ENCODE data around the gene TGIF2.
"Not testable (repeated sequence)": the region's sequence is repeated elsewhere in the genome, so short reads cannot be mapped to it uniquely, and the experiment has no call there.

Gene TGIF2

DNA sequence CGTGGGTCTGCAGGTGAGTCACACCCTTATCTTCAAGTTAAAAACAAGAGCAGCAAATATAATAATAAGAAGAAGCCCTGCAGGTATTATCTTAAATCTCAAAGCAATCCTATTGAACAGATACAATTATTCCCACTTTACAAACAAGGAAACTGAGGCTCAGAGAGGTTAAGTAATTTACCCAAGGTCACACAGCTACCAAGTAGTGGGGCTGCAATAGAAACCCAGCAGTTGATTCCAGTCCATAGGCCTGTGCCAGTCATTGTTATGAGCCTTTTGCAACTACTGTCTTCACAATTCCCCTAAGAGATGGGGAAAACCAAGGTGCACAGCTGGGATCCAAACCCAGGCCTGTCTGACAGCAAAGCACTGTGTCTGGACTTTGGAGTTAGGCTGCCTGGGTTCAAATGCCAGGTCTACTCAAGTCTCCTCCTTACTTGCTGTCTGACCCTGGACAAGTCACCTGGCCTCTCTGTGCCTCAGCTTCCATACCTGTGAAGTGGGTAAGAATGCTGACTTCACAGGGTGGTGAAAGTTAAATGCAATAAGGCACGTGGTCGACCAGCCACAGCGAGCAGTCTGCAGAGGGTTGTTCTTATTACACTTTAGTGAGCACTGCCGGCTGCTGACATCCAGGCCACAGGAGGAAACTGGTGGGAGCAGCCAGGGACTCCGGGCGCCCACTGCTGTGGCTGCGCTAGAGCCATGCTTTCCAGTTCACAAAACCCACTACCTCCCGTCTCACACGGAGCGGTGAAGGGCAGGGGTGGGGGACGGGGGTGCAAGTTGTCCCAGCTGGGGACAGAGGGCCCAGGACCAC lies 26.0 kb upstream of the TGIF2 start:
- DNase-seq (ENCODE audit: low spot score) = no peak

DNA sequence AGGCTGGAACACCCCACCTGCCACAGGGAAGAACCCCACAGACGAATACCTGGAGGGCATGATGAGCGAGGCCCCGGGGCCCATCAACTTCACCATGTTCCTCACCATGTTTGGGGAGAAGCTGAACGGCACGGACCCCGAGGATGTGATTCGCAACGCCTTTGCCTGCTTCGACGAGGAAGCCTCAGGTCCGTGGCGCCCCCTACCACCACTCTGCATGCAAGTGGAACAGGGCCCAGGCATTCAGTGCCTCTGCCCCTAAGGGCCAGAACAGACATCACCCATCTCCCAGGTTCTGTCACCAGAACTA lies 25.4 kb upstream of the TGIF2 start:
- peak; percentile 58 for DNase-seq (ENCODE audit: low spot score)

DNA sequence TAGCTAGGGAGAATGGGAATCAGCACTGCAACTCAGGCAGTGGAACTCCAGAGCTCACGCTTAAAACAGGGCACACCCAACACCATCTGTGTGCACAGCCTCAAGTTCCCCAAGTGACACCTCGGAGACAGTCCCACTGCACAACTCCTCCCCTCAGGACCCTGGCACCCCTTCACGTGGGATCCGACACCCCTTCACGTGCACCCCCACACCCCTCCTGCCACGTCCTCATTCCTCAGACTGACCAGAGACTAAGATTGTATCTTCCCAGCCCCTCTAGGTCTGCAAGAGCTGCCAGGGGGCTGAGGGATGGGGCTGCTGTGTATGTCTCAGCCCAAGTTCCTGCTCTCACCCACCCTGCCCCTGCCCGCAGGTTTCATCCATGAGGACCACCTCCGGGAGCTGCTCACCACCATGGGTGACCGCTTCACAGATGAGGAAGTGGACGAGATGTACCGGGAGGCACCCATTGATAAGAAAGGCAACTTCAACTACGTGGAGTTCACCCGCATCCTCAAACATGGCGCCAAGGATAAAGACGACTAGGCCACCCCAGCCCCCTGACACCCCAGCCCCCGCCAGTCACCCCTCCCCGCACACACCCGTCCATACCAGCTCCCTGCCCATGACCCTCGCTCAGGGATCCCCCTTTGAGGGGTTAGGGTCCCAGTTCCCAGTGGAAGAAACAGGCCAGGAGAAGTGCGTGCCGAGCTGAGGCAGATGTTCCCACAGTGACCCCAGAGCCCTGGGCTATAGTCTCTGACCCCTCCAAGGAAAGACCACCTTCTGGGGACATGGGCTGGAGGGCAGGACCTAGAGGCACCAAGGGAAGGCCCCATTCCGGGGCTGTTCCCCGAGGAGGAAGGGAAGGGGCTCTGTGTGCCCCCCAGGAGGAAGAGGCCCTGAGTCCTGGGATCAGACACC lies 24.4 kb upstream of the TGIF2 start:
- DNase-seq (ENCODE audit: low spot score) = no peak

DNA sequence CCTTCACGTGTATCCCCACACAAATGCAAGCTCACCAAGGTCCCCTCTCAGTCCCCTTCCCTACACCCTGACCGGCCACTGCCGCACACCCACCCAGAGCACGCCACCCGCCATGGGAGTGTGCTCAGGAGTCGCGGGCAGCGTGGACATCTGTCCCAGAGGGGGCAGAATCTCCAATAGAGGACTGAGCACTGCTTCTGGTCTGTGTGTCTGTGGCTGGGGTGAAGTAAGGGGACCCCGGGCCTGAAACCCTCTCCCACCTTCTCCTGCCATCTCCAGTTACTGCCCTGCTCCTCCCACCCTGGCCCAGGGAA lies 23.8 kb upstream of the TGIF2 start:
- no peak for DNase-seq (ENCODE audit: low spot score)

DNA sequence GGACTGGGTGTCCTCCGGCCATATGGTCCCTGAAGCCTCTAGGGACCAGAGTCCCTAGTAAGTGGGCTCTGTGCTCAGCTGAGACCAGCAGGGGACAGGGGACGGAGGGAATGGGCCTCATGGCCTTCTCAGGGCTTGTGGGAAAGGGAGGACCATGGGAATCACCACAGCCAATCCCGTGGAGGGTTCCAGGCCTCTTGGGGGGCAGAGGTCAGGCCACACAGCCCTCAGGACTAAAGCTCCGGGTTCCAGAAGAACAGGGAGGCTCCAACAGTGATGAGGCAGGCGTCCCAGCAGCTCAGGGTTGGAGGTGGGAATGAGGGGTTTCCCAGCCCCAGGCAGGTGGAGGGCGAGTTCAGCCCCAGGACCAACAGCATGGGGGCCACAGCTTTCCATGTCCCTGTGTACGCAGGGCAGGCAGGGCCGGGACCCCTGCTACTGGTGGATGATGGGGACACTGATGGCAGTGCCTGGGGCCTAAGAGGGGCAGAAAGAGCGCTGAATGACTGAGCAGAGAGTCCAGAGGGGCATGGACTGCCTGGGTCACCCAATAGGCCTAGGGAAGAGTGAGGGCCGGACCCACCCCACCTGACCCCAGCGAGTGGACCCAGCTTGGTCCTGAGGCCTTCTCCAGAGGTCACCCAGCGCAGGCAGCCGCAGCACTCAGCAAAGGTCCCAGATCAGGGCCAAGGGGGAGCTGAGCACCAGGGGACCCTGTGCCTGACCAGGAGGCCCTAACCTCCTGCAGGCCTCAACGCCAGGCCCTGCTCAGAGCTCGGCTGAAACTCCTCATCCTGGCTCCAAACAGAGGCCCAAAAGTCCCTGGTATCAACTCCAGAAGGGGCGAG lies 23.2 kb upstream of the TGIF2 start:
- DNase-seq (ENCODE audit: low spot score) = no peak

DNA sequence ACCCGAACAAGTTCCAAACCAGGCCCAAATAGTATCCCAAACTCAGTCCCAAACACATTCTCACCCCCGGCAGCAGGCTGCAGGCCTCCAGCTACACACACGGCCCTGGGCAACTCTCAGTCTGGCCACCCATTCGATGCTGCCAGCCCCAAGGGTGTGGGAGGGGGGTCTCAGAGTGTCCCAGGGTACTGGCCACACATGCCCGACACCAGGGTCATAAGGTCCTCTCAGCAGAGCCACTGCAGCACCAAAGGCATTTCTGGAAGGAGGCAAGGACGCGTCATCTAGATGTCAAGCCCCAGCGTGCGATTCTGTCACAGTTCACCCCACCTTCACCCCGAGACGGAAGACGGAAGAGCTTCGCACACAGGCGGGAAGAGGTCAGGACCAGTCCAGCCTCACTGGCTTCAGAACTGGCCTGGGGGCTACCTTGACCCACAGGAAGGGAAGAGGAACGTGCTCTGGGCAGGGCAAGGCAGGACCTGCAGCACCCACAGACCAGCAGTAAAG lies 22.6 kb upstream of the TGIF2 start:
- no peak for DNase-seq (ENCODE audit: low spot score)

DNA sequence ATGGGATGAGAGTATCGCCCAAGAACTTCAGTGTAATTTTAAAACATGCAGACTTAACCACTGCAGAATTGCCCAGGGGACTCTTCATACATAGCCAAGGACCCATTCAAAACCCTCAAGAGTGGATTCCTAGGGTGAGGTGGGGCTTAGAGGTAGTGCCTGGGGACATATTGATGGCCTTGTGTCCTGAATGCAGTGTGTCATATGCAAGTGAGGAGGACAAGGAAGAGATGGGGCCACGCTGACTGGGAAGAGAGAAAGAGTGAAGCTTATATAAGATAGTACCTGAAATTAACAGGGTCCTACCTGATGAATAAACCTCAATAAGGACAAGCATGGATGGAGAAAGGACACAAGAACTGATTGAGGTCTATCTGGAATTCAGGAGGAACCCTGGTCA lies 18.1 kb upstream of the TGIF2 start:
- no peak for DNase-seq (ENCODE audit: low spot score)

DNA sequence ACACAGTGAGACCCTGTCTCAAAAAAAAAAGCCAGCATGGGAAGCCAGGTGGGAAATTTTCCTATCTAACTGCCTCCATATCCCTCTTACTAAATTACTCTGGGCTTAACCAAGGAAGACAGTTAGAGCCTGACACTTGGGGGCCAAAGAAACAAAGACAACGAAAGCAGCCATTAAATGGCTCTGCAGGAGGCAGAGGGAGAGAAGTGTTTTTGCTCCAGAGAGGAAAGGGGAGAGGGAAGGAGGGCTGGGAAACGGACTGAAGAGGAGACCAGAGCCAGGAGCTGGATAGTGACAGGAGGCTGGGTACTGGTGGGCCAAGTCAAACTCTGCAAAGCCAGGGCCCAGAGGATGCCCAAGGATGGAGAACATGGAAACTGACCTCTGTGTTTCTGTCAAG lies 10.7 kb upstream of the TGIF2 start:
- no peak for DNase-seq (ENCODE audit: low spot score)

DNA sequence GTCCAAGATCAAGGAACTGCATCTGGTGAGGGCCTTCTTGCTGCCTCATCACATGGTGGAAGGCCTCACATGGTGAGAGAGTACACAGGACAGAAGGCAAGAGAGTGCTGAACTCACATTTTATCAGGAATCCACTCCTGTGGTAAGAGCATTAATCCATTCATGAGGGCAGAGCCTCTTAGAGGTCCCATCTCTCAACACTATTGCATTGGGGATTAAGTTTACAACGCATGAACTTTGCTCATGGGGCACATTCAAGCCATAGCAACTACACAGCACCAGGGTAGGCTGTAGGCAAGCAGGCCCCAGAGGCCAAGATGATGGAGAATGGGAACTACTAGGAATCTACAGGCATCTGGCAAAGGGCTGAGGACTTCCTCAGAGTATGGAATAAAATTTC lies 10.0 kb upstream of the TGIF2 start:
- DNase-seq (ENCODE audit: low spot score) = no peak

DNA sequence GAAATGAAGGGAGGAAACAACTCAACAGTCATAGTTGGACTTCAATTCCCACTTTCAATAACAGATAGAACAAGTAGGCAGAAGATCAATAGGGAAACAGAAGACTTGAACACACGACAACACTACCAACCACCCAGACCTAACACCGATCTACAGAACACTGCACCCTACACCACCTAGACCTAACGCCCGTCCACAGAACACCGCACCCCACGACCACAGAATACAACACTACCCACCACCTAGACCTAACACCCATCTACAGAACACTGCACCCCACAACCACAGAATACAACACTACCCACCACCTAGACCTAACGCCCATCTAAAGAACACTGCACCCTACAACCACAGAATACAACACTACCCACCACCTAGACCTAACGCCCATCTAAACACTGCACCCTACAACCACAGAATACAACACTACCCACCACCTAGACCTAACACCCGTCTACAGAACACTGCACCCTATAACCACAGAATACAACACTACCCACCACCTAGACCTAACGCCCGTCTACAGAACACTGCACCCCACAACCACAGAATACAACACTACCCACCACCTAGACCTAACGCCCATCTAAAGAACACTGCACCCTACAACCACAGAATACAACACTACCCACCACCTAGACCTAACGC lies 9.2 kb upstream of the TGIF2 start:
- DNase-seq (ENCODE audit: low spot score) = not testable (repeated sequence)

DNA sequence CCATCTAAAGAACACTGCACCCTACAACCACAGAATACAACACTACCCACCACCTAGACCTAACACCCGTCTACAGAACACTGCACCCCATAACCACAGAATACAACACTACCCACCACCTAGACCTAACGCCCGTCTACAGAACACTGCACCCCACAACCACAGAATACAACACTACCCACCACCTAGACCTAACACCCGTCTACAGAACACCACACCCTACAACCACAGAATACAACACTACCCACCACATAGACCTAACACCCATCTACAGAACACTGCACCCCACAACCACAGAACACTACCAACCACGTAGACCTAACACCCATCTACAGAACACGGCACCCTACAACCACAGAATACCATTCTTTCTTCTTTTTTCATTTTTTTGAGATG lies 8.7 kb upstream of the TGIF2 start:
- DNase-seq (ENCODE audit: low spot score) = not testable (repeated sequence)

DNA sequence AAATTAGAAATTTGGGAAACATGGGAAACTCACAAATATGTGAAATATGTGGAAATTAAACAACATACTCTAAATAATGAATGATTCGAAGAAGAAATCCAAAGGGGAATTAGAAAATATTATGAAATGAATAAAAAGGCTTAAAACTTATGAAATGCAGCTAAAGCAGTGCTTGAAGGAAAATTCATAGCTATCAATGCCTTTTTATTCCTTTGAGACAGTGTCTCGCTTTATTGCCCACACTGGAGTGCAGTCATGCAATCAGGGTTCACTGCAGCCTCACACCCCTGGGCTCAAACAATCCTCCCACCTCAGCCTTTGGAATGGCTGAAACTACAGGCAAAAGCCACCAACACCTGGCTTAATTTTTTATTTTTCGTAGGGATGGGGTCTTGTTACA lies 7.9 kb upstream of the TGIF2 start:
- no peak for DNase-seq (ENCODE audit: low spot score)

DNA sequence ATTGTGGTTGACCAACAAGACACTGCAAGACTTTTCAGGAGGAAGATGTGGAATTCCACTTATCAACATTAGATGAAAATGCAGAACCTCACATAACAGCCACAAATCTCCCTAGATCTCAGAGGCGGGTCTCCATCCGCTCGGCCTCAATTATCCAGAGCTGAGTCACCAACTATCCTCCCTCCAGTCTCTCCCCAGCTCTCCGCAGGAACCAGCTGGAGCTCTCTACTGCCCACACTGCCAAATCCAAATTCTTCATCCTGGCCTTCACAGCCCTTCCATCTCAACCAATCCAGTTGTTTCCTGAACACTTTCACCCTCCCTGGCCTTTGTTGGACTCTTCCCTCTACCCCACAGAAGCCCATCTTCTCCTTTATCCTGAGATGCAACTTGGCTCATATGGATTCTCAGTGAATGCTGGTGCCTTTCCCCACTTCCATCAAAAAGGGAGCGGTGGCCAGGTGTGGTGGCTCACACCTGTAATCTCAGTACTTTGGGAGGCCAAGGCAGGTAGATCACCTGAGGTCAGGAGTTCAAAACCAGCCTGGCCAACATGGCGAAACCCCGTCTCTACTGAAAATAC lies 3.5 kb upstream of the TGIF2 start:
- DNase-seq (ENCODE audit: low spot score) = no peak

DNA sequence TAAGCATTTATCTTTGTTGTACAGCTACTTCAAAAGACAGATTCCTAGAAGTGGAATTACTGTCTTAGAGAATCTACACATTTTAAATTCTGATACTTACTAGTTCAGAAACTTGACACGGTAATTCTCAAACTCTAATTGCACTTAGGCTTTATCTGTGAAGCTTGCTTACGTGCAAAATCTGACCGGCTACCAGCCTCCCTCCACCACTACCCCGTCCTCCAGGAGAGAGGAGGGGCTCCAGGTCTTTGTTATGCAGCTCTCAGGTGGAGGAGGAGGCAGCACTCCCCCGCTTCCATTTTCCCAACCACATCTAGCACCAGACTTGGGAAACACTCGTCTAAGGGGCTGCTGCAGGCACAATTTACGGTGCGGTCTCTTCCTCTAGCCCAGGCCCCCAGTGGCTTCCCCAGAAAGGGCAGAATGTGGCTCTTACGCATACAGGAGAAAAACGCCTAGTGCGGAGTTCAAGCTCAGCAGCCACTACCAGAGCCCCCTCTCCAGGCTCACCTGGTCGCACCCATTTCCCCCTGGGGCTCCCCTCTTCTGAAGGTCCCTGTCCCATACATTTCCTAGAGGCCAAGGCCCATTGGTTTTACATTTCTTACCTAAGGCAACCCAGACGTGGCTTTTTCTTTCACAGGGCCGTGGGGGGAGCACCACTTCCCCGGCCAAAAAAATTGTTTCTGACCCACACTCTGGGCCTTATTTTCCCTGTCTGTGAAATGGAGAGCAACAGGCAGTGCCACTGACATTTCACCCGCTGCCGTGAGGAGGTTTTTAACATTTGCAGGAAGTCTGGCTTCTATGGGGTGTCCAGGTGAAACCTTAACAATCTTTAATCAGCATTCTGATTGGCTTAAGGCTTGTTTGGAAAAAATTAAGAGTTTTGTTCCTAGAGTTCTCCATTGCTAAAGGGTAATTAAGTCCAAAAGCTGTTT lies 1.6 kb upstream of the TGIF2 start:
- peak; percentile 81 for DNase-seq (ENCODE audit: low spot score)

DNA sequence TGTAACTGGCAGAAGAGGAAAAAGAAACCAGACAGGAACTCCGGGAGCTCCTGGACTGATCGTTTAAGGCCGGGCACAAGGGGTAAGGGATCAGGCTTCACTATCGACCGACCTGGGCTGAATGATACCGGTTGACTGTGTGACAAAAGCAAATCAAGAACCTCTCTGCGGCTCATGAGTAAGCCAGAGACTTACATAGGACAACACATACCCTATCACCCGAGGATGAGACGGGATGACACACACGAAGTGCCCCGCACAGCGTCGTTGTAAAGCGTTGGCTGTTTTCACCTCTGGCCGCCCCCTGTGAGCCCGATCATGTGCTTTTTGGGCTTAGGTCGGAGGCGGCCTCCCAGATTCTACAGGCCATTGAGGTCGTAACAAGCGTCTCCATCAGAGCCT lies 695 bp upstream of the TGIF2 start:
- no peak for DNase-seq (ENCODE audit: low spot score)

DNA sequence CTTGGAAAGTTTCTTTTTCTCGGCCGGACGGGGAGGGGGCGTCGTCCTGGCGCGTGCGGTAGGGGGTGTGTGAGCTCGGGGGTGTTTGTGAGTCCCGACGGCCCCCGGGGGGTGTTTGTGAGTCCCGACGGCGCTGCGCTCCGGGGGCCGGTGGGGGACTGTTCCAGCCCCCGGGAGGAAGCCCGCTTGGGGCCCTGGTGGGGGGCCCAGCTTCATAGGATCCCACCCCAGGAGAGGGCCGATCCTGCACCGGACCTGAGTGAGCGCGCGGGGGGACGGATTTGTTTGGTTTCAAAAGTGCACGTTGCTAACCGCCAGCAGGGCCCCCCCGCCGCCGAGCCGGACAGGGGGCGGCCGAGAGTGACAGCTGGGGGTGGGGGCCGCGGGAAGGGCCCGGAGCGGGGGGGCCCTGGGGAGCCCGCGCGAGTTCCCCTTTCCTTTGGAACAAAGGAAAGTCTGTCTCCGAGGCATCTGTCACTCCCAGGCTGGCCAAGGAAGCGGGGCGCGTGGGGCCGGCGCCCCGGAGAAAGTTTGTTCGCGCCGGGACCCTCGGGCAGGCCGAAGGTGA lies 485 bp downstream of the TGIF2 start:
- peak; percentile 44 for DNase-seq (ENCODE audit: low spot score)

DNA sequence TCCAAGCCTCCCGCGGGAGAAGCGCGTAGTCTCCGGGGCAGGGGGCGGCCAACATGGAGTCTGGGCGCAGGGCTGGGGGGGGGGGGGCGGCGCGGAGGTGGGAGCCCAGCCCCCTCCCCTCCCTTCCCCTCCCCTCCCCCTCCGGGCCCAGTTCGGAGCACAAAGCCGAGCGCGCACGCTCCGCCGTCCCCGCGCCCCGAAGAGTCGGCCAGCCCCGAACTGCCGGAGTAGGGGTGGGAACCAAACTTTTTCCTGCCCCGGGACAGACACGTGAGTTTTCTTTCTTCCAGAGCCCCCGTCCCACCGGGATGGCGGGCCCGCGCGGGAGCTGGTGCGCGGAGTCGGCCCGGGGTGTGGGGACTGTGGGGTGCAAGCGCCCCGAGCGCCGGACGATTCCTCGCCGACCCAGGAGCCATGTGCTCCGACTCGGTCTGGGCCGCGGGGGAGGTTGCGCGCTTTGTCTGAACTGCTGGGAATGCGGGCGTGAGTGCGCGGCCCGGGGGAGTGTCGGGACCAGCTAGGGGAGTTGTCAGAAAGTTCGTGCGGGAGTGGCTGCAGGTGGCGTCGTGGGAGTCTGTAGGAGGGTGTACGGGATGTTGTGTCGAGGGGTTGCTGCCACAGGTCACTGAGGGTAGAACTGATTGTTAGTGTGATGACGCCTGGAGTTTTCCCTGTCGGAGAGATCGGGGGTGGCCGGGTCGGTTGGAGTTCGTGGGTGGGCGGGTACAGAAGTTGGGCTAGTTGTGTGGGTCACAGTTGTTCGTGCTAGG lies 1.2 kb downstream of the TGIF2 start:
- DNase-seq (ENCODE audit: low spot score) = peak; percentile 78

DNA sequence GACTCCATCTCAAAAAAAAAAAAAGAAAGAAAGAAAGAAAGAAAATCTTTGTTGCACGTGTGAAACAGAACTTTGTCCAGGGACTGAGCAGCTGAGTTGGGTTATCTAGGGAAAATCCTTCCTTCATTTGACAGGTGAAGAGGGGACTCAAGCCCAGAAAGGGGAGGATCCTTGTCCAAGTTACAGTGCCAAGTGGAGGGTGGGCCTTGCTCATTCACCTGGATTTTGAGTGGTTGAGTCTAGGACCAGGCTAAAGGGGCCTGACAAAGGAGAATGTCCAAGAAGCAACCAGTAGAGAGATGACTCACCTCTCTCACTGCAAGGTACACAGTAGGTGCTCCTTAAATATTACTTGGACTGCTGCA lies 2.7 kb downstream of the TGIF2 start:
- DNase-seq (ENCODE audit: low spot score) = no peak

DNA sequence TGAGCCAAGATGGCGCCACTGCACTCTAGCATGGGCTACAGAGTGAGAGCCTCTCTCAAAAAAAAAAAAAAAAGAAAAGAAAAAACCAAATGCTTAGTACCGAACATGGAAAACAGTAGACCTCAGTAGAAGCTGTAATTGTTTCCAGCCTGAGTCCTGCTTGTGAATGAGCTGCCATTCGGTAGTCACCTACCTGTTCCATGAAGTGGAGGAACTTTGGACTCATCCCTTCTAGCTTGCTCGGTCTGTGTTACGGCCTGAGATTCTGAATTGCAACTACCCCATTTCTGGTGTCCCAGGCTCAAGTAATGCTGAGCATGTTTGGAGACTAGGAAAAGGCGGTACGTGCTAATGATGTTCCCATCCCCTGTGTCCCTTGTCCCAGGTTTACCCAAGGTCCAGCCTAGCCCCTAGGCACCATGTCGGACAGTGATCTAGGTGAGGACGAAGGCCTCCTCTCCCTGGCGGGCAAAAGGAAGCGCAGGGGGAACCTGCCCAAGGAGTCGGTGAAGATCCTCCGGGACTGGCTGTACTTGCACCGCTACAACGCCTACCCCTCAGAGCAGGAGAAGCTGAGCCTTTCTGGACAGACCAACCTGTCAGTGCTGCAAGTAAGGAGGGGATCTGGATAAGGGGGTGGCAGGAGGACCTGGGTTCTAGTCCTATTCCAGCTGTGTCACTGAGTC lies 5.1 kb downstream of the TGIF2 start:
- no peak for DNase-seq (ENCODE audit: low spot score)
